K562 (cell line): ENCODE data around the gene PRSS56. TPM values are rescaled to one million over a fixed set of nuclear protein-coding genes. Genes with fewer than 3 reads are reported as not detected.

Experiments
- ATAC-seq: fragments of 200-7000 bp; cut with Tn5 transposase; 3 replicates; pipeline ENCODE4 v1.9.1; 2020; ENCODE audit warnings: moderate library complexity
- BruUV-seq: library from RNA; stranded (reverse); fragments of 400-500 nt; replicated peaks from 2 replicates; lab custom pipeline; 2021; lab: Mats Ljungman, UMichigan
- CTCF ChIA-PET: fragments of 300-600 bp; formaldehyde crosslinking; extraction: SDS; loops from one replicate; lab custom pipeline; 2021; ENCODE audit warnings: low intra/inter-chr PET ratio; lab: Yijun Ruan, JAX
- POLR2A ChIA-PET: fragments of 300-600, 350-650 bp; sonication (Branson Sonifier 250); formaldehyde crosslinking; extraction: SDS; loops from one replicate; lab custom pipeline; 2021; ENCODE audit warnings: antibody characterized with exemption, inconsistent platforms; lab: Yijun Ruan, JAX
- DNase-seq, 4 experiments: peaks; one replicate each; pipeline versions ENCODE4 v3.0.0 to v3.0.0-alpha.2; 2011 to 2018; ENCODE audit warnings: low spot score in 3 of 4, mixed read lengths in 3 of 4; ENCODE audit errors: extremely low read depth in 1 of 4
- FAIRE-seq: peaks from 2 replicates; lab custom pipeline; 2011; peaks lifted over from hg19 to GRCh38; lab: Jason Lieb, UNC
- H2AFZ ChIP-seq: 2 replicates; pipeline ENCODE4 v1.6.0; 2011; ENCODE audit warnings: low read depth, low read length, control low read depth, inconsistent platforms
- H3K27ac ChIP-seq: fragments of 200-600 bp; 3 replicates; pipeline ENCODE4 v1.8.0; 2011; ENCODE audit warnings: low read depth, mild to moderate bottlenecking, control low read depth, inconsistent platforms, low read length, moderate library complexity, mixed read lengths; ENCODE audit errors: extremely low read depth
- H3K27me3 ChIP-seq, 2 experiments: fragments of 300-600 bp in 1 of 2; 2 replicates in 1 of 2; 3 replicates in 1 of 2; pipeline versions ENCODE4 v1.6.0 to v1.8.0; 2011; ENCODE audit warnings: inconsistent platforms in 2 of 2, low read length in 2 of 2, mild to moderate bottlenecking in 1 of 2, mixed read lengths in 1 of 2, moderate library complexity in 1 of 2; ENCODE audit not compliant: control insufficient read depth in 2 of 2, insufficient read depth in 2 of 2
- H3K36me3 ChIP-seq: fragments of 300-600 bp; 3 replicates; pipeline ENCODE4 v1.8.0; 2011; ENCODE audit warnings: mild to moderate bottlenecking, low read length, inconsistent platforms; ENCODE audit not compliant: control insufficient read depth, insufficient read depth
- H3K4me1 ChIP-seq, 2 experiments: fragments of 200-600 bp in 1 of 2; replicated peaks in 1 of 2; 2 replicates in 1 of 2; 3 replicates in 1 of 2; pipeline versions ENCODE4 v1.5.1 to v1.8.0; 2011; ENCODE audit warnings: inconsistent platforms in 2 of 2, low read length in 2 of 2, mild to moderate bottlenecking in 1 of 2, mixed read lengths in 1 of 2, moderate library complexity in 1 of 2; ENCODE audit not compliant: control insufficient read depth in 2 of 2, insufficient read depth in 2 of 2
- H3K4me2 ChIP-seq: 2 replicates; pipeline ENCODE4 v1.6.1; 2011; ENCODE audit warnings: low read length, control low read depth, inconsistent platforms, mixed read lengths; ENCODE audit not compliant: insufficient read depth
- H3K4me3 ChIP-seq: fragments of 200-600 bp; sonication (generic), shearing (Covaris generic); 2 replicates; pipeline ENCODE4 v1.5.1; 2016; ENCODE audit warnings: control low read depth, inconsistent platforms
- H3K79me2 ChIP-seq: fragments of 200-600 bp; 3 replicates; pipeline ENCODE4 v1.8.0; 2011; ENCODE audit warnings: low read length, inconsistent platforms; ENCODE audit not compliant: control insufficient read depth, insufficient read depth
- H3K9ac ChIP-seq, 2 experiments: 2 replicates each; pipeline versions ENCODE4 v1.6.0 to v1.6.1; 2011; ENCODE audit warnings: low read depth in 2 of 2, low read length in 2 of 2, control low read depth in 1 of 2, inconsistent platforms in 1 of 2, mild to moderate bottlenecking in 1 of 2, mixed read lengths in 1 of 2; ENCODE audit not compliant: insufficient read depth in 1 of 2
- H3K9me1 ChIP-seq: one replicate; pipeline ENCODE4 v1.6.0; 2011; ENCODE audit warnings: inconsistent platforms, mild to moderate bottlenecking, low read length, moderate library complexity; ENCODE audit not compliant: control insufficient read depth, insufficient read depth
- H3K9me3 ChIP-seq: replicated peaks from 2 replicates; pipeline ENCODE4 v1.5.1; 2011; ENCODE audit warnings: low read depth, low read length, inconsistent platforms; ENCODE audit not compliant: control insufficient read depth, insufficient read depth
- H4K20me1 ChIP-seq: replicated peaks from 2 replicates; pipeline ENCODE4 v1.6.1; 2011; ENCODE audit warnings: low read length, inconsistent platforms, mixed read lengths; ENCODE audit not compliant: control insufficient read depth, insufficient read depth
- ARID2 ChIP-seq: fragments of 450-650 bp; IDR thresholded peaks from 2 replicates; pipeline ENCODE4 v1.6.1; 2017; ENCODE audit warnings: antibody characterized with exemption, mild to moderate bottlenecking
- FOXJ2 ChIP-seq: fragments of 200-800 bp; sonication (Bioruptor generic); IDR thresholded peaks from 2 replicates; pipeline ENCODE4 v1.6.1; 2016; ENCODE audit warnings: missing genetic modification characterization, missing compliant biosample characterization
- KAT8 ChIP-seq: fragments of 450-650 bp; IDR thresholded peaks from 2 replicates; pipeline ENCODE4 v1.6.1; 2016; ENCODE audit warnings: low read depth, mild to moderate bottlenecking
- KDM1A ChIP-seq, 2 experiments: fragments of 450-650 bp; IDR thresholded peaks; 2 replicates each; pipeline ENCODE4 v1.6.1; 2016; ENCODE audit warnings: mild to moderate bottlenecking in 2 of 2
- RBBP5 ChIP-seq: fragments of 200-600 bp; sonication (generic); IDR thresholded peaks from 2 replicates; pipeline ENCODE4 v1.6.1; 2012; ENCODE audit warnings: borderline replicate concordance, mild to moderate bottlenecking, low read length, control low read depth, inconsistent platforms; ENCODE audit not compliant: insufficient read depth, poor library complexity, severe bottlenecking
- ZBTB2 ChIP-seq: fragments of 450-650 bp; IDR thresholded peaks from 2 replicates; pipeline ENCODE4 v1.6.1; 2016; ENCODE audit warnings: antibody characterized with exemption
- ZFP36 ChIP-seq: fragments of 150-350 bp; IDR thresholded peaks from 2 replicates; pipeline ENCODE4 v1.6.1; 2018; ENCODE audit warnings: low read length, low read depth; ENCODE audit not compliant: partially characterized antibody
- ZKSCAN8 ChIP-seq: fragments of 200-800 bp; sonication (Bioruptor generic); IDR thresholded peaks from 2 replicates; pipeline ENCODE4 v1.6.1; 2016; ENCODE audit warnings: missing genetic modification characterization, missing compliant biosample characterization
- ZNF41 ChIP-seq: fragments of 250-450 bp; sonication (Bioruptor Pico); conservative IDR thresholded peaks from 2 replicates; pipeline ENCODE4 v1.4.0; 2020; ENCODE audit warnings: mild to moderate bottlenecking
- WGBS: fragments of 100-300 bp; shearing (Covaris generic); methylation state at CpG from one replicate; pipeline ENCODE4 v1.1.6; 2016; ENCODE audit warnings: low coverage, mixed read lengths; ENCODE audit not compliant: insufficient coverage; ENCODE audit errors: missing lambda C conversion rate; 5-methylcytosine and 5-hydroxymethylcytosine counted together
- in situ Hi-C: fragments of 300-500 bp; cut with MboI; formaldehyde crosslinking; loops from 4 replicates; pipeline ENCODE4 v1.15.0; 2018; ENCODE audit warnings: inconsistent platforms, mixed read lengths
- intact Hi-C: fragments of 100-400 bp; cut with micrococcal nuclease; formaldehyde crosslinking; loops from 2 replicates; pipeline ENCODE4 v1.14.2; 2022
- polyA plus RNA-seq, 8 experiments: library from polyadenylated mRNA; depleted of rRNA in 4 of 8; stranded (reverse) in 5 of 8; unstranded in 3 of 8; fragments of >200 nt; fragmentation: Nextera tagmentation in 2 of 8; fragmentation: Illumina TruSeq in 1 of 8; extraction: Ambion mirVana in 2 of 8; extraction: Trizol in 1 of 8; gene quantifications; 2 replicates each; pipeline versions ENCODE4 v1.2.1 to v1.2.3, GENCODE V29; 2011 to 2014; ENCODE audit warnings: inconsistent platforms in 1 of 8, missing spikeins in 1 of 8
- total RNA-seq, 7 experiments: library from RNA; depleted of rRNA in 6 of 7; stranded (reverse); fragments of >200 nt in 6 of 7; fragmentation: Illumina TruSeq in 2 of 7; extraction: Trizol in 2 of 7; gene quantifications; 2 replicates each; pipeline versions ENCODE4 v1.2.1 to v1.2.3, GENCODE V29; 2011 to 2021; ENCODE audit warnings: low replicate concordance in 1 of 7
- TF ChIP-seq, protein P1 (sequence below): fragments of 250-450 bp; sonication (Bioruptor Pico); IDR thresholded peaks from 2 replicates; pipeline ENCODE4 v1.4.0; 2020; ENCODE audit warnings: mild to moderate bottlenecking, moderate library complexity

Gene PRSS56
- total and polyA plus RNA-seq, 9 of the 15 experiments (the other 6 are each of a cell fraction or from before 2014, with no cell fraction given), result not detected

GRCh38 chr2:232530626-232531260, 10.6 kb downstream of the PRSS56 start:
- FAIRE-seq (no peak), DNase-seq (no peak), ATAC-seq (no peak)
- no peak overlapping the region for H2AFZ ChIP-seq
- intact Hi-C loops (no loop called here), in situ Hi-C loops (no loop called here)
- H3K9me3 ChIP-seq, result no peaks in the 10 kb centered on the region
- peaks cover 0 to 33% of the 10 kb centered on the region in 2 experiments; a peak in 2 of 5 replicates for H3K27me3 ChIP-seq
- WGBS, result 15% methylated on average over 8 of the region's 9 CpGs
- peaks cover 0 to 3% of the 10 kb centered on the region in 2 experiments; a peak in 2 of 5 replicates for H3K4me1 ChIP-seq
- no peak overlapping the region for H3K4me3 ChIP-seq
- H3K4me2 ChIP-seq, result no peak overlapping the region
- no peak overlapping the region for H3K27ac ChIP-seq
- no peaks in the 10 kb centered on the region for H4K20me1 ChIP-seq
- H3K9ac ChIP-seq, result no peak overlapping the region
- TF ChIP-seq ZFP36, result peak; percentile 51
- no peak for TF ChIP-seq ZNF41 (CRISPR knock-in tag)
- H3K79me2 ChIP-seq, result no peaks in the 10 kb centered on the region
- no TSS peak for BruUV-seq
- ChIA-PET CTCF (no interaction called here), POLR2A (interaction anchor here (1.8 kb wide), 1 partner anchor 15 kb away, joined by 5 read pairs; no protein-coding TSS in a partner anchor)
- H3K9me1 ChIP-seq, result no peaks in the 10 kb centered on the region
- no peaks in the 10 kb centered on the region for H3K36me3 ChIP-seq

- no peak overlapping the region for H3K4me3 ChIP-seq
- no peaks in the 10 kb centered on the region for H3K79me2 ChIP-seq
- ATAC-seq, result no peak
- H2AFZ ChIP-seq, result no peak overlapping the region
- no TSS peak for BruUV-seq
- peaks cover 0 to 24% of the 10 kb centered on the region in 2 experiments; a peak in 2 of 5 replicates for H3K27me3 ChIP-seq
- ChIA-PET CTCF (no interaction called here), POLR2A (interaction anchor here (1.8 kb wide), 1 partner anchor 14 kb away, joined by 5 read pairs; no protein-coding TSS in a partner anchor)
- H3K36me3 ChIP-seq, result no peaks in the 10 kb centered on the region
- peaks cover 0 to 3% of the 10 kb centered on the region in 2 experiments; a peak in 2 of 5 replicates for H3K4me1 ChIP-seq
- 15% methylated on average over 7 of the region's 9 CpGs for WGBS
- H3K9me3 ChIP-seq, result no peaks in the 10 kb centered on the region
- no peaks in the 10 kb centered on the region for H4K20me1 ChIP-seq
- no peak for FAIRE-seq
- no peak overlapping the region for H3K4me2 ChIP-seq
- no peaks in the 10 kb centered on the region for H3K9me1 ChIP-seq
- in situ Hi-C loops (no loop called here), intact Hi-C loops (no loop called here)
- H3K27ac ChIP-seq, result no peak overlapping the region
- DNase-seq, result no peak
- H3K9ac ChIP-seq, result no peak overlapping the region
- TF ChIP-seq FOXJ2 (tag), result no peak
- TF ChIP-seq KAT8, result no peak
- TF ChIP-seq RBBP5, result no peak
- TF ChIP-seq ZBTB2, result no peak
- TF ChIP-seq, protein P1, sequence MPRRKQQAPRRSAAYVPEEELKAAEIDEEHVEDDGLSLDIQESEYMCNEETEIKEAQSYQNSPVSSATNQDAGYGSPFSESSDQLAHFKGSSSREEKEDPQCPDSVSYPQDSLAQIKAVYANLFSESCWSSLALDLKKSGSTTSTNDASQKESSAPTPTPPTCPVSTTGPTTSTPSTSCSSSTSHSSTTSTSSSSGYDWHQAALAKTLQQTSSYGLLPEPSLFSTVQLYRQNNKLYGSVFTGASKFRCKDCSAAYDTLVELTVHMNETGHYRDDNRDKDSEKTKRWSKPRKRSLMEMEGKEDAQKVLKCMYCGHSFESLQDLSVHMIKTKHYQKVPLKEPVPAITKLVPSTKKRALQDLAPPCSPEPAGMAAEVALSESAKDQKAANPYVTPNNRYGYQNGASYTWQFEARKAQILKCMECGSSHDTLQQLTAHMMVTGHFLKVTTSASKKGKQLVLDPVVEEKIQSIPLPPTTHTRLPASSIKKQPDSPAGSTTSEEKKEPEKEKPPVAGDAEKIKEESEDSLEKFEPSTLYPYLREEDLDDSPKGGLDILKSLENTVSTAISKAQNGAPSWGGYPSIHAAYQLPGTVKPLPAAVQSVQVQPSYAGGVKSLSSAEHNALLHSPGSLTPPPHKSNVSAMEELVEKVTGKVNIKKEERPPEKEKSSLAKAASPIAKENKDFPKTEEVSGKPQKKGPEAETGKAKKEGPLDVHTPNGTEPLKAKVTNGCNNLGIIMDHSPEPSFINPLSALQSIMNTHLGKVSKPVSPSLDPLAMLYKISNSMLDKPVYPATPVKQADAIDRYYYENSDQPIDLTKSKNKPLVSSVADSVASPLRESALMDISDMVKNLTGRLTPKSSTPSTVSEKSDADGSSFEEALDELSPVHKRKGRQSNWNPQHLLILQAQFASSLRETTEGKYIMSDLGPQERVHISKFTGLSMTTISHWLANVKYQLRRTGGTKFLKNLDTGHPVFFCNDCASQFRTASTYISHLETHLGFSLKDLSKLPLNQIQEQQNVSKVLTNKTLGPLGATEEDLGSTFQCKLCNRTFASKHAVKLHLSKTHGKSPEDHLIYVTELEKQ (CRISPR knock-in tag), result no peak
- TF ChIP-seq KDM1A (IDR thresholded peaks at IDR 0.05), result no peak
- TF ChIP-seq ZKSCAN8 (CRISPR knock-in tag), result no peak
- no peak for TF ChIP-seq ARID2
Measured at GRCh38 chr2:232532419-232532818, 12.2 kb downstream of the PRSS56 start.
